Activated T-cell treated with anti-CD3 and anti-CD28 coated beads, Interleukin-2, amount 50 U/mL, for 1 hour (primary cell): ENCODE results near the gene C17orf107.
"Not testable (repeated sequence)": the region's sequence is repeated elsewhere in the genome, so short reads cannot be mapped to it uniquely, and the experiment has no call there.

Experiments used
- DNase-seq: peaks from one replicate; pipeline ENCODE4 v3.0.0-alpha.2; 2020

The C17orf107 gene

DNA sequence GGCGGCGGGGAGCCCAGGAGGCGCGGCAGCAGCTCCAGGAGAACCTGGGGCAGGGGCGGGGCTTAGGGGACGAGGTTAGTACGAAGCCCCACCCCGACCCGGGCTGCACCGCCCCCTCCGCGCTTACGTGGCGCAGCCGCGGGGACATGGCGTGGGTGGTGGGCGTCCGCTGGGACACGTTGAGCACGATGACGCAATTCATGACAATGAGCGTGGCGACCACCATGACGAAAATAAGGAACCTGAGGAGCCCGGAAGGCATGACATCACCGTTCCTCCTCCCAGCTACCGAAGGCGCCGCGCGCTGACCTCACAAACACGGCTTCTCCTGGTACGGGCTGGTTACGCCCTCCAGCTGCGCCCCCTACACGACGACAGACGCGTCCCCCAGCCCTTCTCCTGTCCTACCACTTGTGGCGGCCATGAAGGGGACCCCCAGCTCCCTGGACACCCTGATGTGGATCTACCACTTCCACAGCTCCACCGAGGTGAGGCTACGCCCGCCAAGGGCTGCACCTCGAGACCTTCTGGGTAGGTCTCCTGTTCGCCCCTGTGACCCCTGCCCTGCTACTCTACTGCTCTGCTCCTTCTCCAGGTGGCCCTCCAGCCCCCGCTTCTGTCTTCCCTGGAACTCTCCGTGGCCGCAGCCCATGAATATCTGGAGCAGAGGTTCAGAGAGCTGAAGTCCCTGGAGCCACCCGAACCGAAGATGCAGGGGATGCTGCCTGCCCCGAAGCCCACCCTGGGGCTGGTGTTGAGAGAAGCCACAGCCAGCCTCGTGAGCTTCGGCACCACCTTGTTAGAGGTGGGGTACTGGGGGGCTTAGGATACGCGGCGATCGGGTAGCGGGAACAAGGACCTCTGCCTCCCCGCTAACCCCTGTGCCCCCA, at the start of gene C17orf107:
Gene C17orf107, plus strand, starts transcription at position 196 of the 890 bp plus-strand sequence. Its CDS starts 227 bp downstream, at position 423.
- DNase-seq, result peak; percentile 98

- DNase-seq, result no peak
These were observed 49.1 kb upstream of the C17orf107 start for GRCh38 chr17:4850246-4850645.

GRCh38 chr17:4851084-4851483, 48.3 kb upstream of the C17orf107 start:
- no peak for DNase-seq

DNA sequence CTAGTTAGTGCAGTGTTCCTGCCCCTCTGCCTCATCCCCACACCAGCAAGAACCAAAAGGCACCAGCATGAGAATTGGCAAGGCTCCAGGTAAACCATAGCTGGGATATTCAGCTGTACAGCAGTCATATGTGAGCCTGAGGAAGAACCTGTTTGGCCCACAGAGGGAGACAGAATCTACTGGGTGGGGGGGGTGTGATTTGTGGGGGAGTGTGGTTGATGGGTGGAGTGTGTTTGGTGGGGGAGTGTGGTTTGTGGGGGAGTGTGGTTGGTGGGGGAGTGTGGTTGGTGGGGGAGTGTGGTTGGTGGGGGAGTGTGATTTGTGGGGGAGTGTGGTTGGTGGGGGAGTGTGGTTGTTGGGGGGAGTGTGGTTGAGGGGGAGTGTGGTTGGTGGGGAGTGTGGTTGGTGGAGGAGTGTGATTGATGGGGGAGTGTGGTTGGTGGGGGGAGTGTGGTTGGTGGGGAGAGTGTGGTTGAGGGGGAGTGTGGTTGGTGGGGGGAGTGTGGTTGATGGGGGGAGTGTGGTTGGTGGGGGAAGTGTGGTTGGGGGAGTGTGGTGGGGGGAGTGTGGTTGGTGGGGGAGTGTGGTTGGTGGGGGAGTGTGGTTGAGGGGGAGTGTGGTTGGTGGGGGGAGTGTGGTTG, 46.6 kb upstream of the C17orf107 start:
- no peak for DNase-seq

DNA sequence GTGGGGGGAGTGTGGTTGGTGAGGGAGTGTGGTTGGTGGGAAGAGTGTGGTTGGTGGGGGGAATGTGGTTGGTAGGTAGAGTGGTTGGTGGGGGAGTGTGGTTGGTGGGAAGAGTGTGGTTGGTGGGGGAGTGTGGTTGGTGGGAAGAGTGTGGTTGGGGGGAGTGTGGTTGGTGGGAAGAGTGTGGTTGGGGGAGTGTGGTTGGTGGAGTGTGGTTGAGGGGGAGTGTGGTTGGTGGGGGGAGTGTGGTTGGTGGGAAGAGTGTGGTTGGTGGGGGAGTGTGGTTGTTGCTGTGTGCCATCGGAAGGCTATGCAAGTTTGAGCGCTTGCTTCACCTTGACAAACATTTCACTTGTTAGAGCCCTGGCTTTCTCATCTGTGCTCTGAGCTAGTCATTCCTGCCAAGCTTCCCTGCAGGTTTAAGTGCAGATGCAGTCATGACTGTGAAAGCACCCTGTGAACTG, 46.1 kb upstream of the C17orf107 start:
- DNase-seq, result no peak

DNA sequence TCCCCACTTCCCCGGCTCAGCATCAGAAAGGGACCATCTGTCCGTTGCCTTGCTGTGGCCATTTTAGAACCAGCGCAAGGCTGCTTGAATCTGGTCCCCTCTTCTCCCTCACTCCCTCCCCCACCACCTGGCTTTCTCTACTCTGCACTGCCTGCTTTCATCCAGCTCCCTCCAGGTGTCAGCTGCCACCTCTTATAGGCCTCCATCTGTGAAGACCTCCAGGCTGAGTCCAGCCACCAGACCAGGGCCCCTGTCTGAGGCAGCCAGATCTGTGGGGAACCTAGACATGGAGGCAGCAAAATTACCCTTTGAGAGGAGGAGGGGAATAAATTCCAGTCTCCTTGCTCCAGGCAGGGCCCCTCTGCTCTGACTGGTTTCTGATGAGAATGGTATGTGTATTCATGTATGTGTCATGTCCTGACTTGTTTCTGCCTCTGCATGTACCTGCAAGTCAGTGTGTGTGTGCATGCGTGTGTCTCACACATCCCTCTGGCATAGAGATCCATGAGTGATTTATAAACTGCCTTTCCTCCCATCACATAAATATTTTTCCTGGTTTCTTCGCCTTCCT, 45.1 kb upstream of the C17orf107 start:
- no peak for DNase-seq

DNA sequence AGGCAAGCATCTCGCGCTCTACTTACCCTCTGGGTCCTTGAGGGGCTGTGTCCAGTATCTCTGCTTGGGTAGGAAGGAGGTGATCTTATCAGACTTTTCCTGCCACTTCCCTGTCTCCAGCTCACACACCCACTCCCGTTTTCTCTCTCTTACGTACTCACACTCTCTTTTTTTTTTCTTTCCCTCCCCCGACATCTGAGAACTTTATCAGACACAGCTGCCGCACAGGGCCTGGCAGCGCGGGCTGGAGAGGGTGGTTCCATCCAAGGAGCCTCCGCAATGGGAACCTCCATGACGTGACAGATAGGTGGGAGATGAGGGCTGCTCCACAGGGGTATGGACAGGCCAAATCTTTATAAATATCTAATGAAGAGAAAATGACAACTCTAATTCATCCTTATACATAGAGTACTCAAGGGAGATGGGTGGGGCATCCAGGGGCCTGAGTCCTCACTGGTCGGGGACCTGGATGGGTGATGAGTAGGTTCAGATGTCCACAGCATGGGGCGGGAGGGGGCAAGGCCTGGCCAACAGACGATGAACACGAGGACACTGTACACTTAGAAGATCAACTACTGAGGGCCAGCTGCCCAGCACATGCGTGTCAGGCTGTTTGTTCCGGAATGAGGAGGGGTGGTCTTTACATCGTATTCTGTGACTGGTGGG, 42.9 kb upstream of the C17orf107 start:
- no peak for DNase-seq

- no peak for DNase-seq
These were observed 42.4 kb upstream of the C17orf107 start for GRCh38 chr17:4856937-4857314.

- not testable (repeated sequence) for DNase-seq
These were observed 42.0 kb upstream of the C17orf107 start for GRCh38 chr17:4857347-4857746.

- no peak for DNase-seq
These were observed 41.1 kb upstream of the C17orf107 start for GRCh38 chr17:4858068-4858881.

DNA sequence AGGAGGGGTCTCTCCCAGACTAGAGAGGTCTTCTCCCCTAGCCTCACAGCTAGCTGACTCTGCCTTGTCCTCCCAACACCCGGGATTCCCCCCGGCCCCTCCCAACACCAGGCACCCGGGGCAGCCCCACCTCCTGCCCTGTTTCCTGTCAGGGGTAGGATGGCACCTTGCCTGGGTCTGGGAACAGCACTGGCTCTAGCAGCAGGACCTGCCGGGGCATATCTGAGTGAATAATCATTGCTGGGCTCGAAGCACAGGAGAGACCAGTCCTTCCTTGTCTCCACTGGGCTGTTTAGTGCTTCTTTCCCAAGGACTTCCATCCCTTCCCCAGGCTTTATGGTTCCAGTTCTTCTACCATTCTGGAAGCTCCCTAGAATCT, 40.5 kb upstream of the C17orf107 start:
- no peak for DNase-seq

- no peak for DNase-seq
These were observed 39.3 kb upstream of the C17orf107 start for GRCh38 chr17:4859816-4860625.

DNA sequence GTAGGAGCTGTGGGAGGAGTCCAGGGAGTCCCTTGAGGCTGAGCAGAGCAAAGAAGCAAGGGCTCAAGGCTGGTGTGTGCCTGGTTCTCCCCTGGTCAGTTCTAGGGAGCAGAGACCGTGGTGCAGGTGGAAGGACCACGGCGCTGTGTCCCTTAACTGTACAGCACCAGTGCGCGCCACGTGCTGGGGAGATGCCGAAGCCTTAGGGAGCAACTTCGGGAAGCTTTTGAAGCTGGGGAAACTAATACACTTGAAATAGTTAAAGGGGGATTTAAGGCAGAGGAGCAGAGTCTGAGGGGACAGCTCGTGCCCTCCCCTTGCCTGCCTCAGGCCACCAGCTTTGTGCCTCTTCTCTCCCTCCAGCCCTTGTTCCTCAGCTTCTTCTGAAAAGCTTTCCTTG, 38.7 kb upstream of the C17orf107 start:
- DNase-seq, result no peak

GRCh38 chr17:4861052-4861451, 38.3 kb upstream of the C17orf107 start:
- DNase-seq, result no peak

- DNase-seq, result no peak
These were observed 36.6 kb upstream of the C17orf107 start for GRCh38 chr17:4862720-4863119.

GRCh38 chr17:4863321-4863720, 36.0 kb upstream of the C17orf107 start:
- no peak for DNase-seq

- not testable (repeated sequence) for DNase-seq
These were observed 31.8 kb upstream of the C17orf107 start for GRCh38 chr17:4867535-4867934.

DNA sequence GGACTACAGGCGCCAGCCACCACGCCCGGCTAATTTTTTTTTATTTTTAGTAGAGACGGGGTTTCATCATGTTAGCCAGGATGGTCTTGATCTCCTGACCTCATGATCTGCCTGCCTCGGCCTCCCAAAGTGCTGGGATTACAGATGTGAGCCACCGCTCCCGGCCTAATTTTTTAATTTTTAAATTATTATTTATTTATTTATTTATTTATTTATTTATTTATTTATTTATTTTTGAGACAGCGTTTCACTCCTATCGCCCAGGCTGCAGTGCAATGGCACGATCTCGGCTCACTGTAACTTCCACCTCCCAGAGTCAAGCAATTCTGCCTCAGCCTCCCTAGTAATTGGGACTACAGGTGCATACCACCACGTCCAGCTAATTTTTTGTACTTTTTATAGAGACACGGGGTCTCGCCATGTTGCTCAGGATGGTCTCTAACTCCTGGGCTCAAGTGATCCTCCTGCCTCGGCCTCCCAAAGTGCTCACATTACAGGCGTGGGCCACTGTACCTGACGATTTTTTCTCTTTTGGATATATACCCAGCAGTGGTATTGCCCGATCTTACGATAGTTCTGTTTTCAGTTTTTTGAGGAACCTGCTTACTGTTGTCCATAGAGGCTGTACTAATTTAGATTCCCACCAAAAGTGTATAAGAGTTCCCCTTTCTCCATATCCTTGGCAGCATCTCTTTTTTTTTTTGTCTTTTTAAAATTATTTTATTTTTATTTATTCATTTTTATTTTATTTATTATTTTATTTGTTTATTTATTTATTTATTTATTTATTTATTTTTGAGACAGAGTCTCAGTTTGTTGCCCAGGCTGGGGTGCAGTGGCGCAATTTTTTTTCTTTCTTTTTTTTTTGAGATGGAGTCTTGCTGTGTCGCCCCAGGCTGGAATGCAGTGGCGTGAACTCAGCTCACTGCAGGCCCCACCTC, 30.0 kb upstream of the C17orf107 start:
- DNase-seq, result not testable (repeated sequence)

- no peak for DNase-seq
These were observed 28.5 kb upstream of the C17orf107 start for GRCh38 chr17:4870855-4871254.

GRCh38 chr17:4872786-4873185, 26.6 kb upstream of the C17orf107 start:
- no peak for DNase-seq
